SHP77 treated with DMSO at 0.1 percent for 48 hours (cell line): Measurements from ENCODE around the gene BAIAP3.

Experiments used
- DNase-seq: peaks from one replicate; lab custom pipeline; 2025; lab: John Stamatoyannopoulos, UW

BAIAP3 gene

DNA sequence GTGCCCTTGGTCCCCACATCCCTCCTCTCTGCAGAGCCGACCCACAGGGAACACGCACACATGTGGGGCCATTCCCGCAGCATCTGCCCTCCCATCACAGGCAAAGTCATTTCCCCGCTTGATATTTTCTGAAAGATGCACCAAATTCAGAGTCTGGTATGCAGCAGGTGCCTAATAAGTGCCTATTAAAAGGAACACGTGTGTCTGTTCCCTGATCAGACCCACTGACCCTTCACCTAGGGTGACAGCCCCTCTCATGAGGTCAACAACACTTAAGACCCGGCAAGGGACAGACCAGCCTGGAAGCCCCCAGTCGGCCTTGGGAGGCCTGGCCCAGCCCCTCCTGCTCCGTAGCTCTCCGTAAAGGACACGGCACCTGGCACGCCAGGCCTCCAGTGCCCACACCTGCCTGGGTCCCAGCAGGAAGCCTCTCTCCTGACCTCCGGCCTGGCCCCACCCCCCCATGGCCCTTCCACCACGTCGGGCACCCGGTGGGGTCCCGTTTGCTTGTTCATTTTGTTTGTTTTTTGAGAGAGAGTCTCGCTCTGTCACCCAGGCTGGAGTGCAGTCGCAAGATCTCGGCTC is 61.0 kb downstream of the BAIAP3 start:
- DNase-seq: no peak

DNA sequence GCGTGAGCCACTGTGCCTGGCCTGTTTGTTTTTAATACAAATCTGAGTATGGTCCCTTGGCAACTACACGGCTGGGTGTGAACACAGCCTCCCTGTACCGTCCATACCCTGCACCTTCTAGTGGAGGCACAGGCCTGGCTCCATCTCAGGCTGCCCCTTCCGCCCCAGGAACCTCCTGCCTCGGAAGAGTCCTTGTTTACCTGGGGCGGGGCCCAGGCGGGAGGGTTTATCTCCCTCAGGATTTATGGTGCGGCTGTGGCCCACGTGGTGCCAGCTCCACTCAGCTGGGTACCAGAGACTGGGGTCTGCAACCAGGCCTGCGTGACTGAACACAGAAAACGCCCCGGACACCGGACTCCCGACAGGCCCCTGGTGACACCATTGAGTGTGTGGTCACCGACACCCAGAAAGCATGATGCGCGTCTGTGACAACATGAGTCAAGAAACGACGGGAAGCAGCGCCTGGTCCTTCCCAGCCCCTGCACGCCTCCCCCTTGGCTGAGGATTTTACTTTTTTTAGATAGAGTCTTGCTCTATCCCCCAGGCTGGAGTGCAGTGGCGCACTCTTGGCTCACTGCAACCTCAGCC is 62.1 kb downstream of the BAIAP3 start:
- no peak for DNase-seq

DNA sequence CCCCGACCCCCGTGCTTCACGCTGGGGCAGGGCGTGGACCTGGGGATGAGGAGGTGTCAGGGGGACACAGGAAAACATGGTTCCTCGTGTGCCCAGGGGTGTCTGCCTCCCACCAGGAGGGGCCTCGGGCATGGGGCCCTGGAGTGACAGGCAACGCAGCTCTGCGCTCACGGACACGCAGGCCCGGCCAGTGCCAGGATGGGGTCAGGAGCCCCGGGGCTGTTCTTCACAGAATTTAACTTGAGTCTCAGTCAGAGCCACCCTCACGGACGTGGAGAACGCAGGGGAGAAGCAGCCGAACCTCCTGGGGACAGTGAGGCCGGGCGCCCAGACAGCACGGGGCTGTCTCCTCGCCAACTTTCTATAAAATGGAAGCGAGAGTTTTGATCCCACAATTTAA is 64.3 kb downstream of the BAIAP3 start:
- no peak for DNase-seq

DNA sequence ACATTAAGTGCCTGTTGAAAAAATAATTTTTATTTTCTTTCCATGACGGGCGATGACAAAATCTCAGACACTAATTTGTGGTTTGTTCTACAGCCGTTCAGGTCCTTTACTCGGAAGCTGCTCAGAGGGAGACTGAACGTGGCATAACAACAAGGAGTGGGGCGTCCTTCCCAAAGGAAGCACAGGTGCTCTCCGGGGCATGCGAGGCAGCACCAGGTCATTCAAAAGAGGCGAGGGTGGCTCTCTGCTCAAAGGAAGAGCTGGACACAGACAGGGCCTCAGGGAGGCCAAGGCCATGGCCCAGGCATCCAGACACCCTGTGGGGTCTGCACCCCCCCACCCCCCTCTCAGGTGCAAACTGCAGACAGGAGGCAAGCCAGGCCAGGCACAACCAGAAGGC is 64.9 kb downstream of the BAIAP3 start:
- no peak for DNase-seq
